K562 (cell line): ENCODE data around the gene MMP28. TPM values are rescaled to one million over a fixed set of nuclear protein-coding genes. Genes with fewer than 3 reads are reported as not detected.

ENCODE experiments used
- AFF1 ChIP-seq, 2 experiments: fragments of 450-650 bp; IDR thresholded peaks; 2 replicates each; pipeline ENCODE4 v1.6.1; 2018; ENCODE audit warnings: mild to moderate bottlenecking in 2 of 2, low read depth in 1 of 2; ENCODE audit not compliant: partially characterized antibody in 2 of 2
- ATF1 ChIP-seq, 2 experiments: fragments of 450-650 bp in 1 of 2; IDR thresholded peaks; 2 replicates each; pipeline ENCODE4 v1.6.1; 2016; ENCODE audit warnings: missing compliant biosample characterization in 1 of 2, missing genetic modification characterization in 1 of 2
- CXXC5 ChIP-seq: fragments of 250-450 bp; sonication (Bioruptor Pico); IDR thresholded peaks from 2 replicates; pipeline ENCODE4 v1.8.0; 2022; ENCODE audit warnings: inconsistent platforms, mild to moderate bottlenecking, moderate library complexity
- ELK1 ChIP-seq: sonication (generic); formaldehyde crosslinking; IDR thresholded peaks from 2 replicates; pipeline ENCODE4 v1.8.1; 2022; ENCODE audit warnings: missing genetic modification reagents
- HNRNPLL ChIP-seq: fragments of 200-400 bp; formaldehyde crosslinking; IDR thresholded peaks from 2 replicates; pipeline ENCODE4 v1.6.1; 2017; ENCODE audit warnings: low read length, low read depth, mild to moderate bottlenecking; ENCODE audit not compliant: poor library complexity, severe bottlenecking
- IRF1 ChIP-seq: sonication (generic); formaldehyde crosslinking; IDR thresholded peaks from 2 replicates; pipeline ENCODE4 v1.8.0; 2022; ENCODE audit warnings: missing genetic modification reagents, mild to moderate bottlenecking, borderline replicate concordance
- KLF6 ChIP-seq: fragments of 250-450 bp; sonication (Bioruptor Pico); IDR thresholded peaks from 2 replicates; pipeline ENCODE4 v1.4.0; 2020; ENCODE audit warnings: mild to moderate bottlenecking, moderate library complexity, borderline replicate concordance
- MTA3 ChIP-seq: fragments of 450-650 bp; formaldehyde crosslinking; IDR thresholded peaks from 2 replicates; pipeline ENCODE4 v1.6.1; 2017; ENCODE audit warnings: mild to moderate bottlenecking, borderline replicate concordance
- NFE2 ChIP-seq: IDR thresholded peaks from 2 replicates; pipeline ENCODE4 v1.6.1; 2014; ENCODE audit warnings: antibody characterized with exemption, low read depth
- PTBP1 ChIP-seq: fragments of 200-400 bp; formaldehyde crosslinking; IDR thresholded peaks from 2 replicates; pipeline ENCODE4 v1.6.1; 2017; ENCODE audit warnings: low read depth, low read length
- RBFOX2 ChIP-seq: fragments of 200-400 bp; formaldehyde crosslinking; IDR thresholded peaks from 2 replicates; pipeline ENCODE4 v1.6.1; 2017; ENCODE audit warnings: low read depth, mild to moderate bottlenecking, low read length, moderate library complexity
- RBM25 ChIP-seq: fragments of 200-400 bp; formaldehyde crosslinking; IDR thresholded peaks from 2 replicates; pipeline ENCODE4 v1.6.1; 2018; ENCODE audit warnings: low read length, low read depth, moderate library complexity; ENCODE audit not compliant: severe bottlenecking
- RBM34 ChIP-seq: fragments of 200-400 bp; formaldehyde crosslinking; IDR thresholded peaks from 2 replicates; pipeline ENCODE4 v1.6.1; 2018; ENCODE audit warnings: low read length, borderline replicate concordance; ENCODE audit not compliant: insufficient read depth
- SIX5 ChIP-seq, 2 experiments: IDR thresholded peaks; 2 replicates each; pipeline ENCODE4 v1.6.1; 2011; ENCODE audit warnings: low read length in 2 of 2, borderline replicate concordance in 1 of 2, low read depth in 1 of 2, mild to moderate bottlenecking in 1 of 2, moderate library complexity in 1 of 2; ENCODE audit not compliant: insufficient read depth in 1 of 2
- SP2 ChIP-seq: IDR thresholded peaks from 2 replicates; pipeline ENCODE4 v1.6.1; 2011; ENCODE audit warnings: mild to moderate bottlenecking, low read depth, low read length, moderate library complexity; ENCODE audit not compliant: poor library complexity, severe bottlenecking; ENCODE audit errors: extremely low read depth
- TEAD4 ChIP-seq, 2 experiments: sonication (generic) in 1 of 2; formaldehyde crosslinking in 1 of 2; IDR thresholded peaks; 2 replicates each; pipeline versions ENCODE4 v1.6.1 to v1.8.0; 2012 to 2022; ENCODE audit warnings: borderline replicate concordance in 1 of 2, inconsistent platforms in 1 of 2, low read length in 1 of 2, mild to moderate bottlenecking in 1 of 2, missing genetic modification reagents in 1 of 2
- ZNF76 ChIP-seq: fragments of 250-450 bp; sonication (Bioruptor Pico); IDR thresholded peaks from 2 replicates; pipeline ENCODE4 v1.4.0; 2020; ENCODE audit warnings: mild to moderate bottlenecking, moderate library complexity, borderline replicate concordance
- ZNF77 ChIP-seq: fragments of 250-450 bp; sonication (Bioruptor Pico); IDR thresholded peaks from 2 replicates; pipeline ENCODE4 v1.5.0; 2020
- ZSCAN29 ChIP-seq: fragments of 450-650 bp; IDR thresholded peaks from 2 replicates; pipeline ENCODE4 v1.6.1; 2017
- polyA plus RNA-seq, 8 experiments: library from polyadenylated mRNA; depleted of rRNA in 4 of 8; stranded (reverse) in 5 of 8; unstranded in 3 of 8; fragments of >200 nt; fragmentation: Nextera tagmentation in 2 of 8; fragmentation: Illumina TruSeq in 1 of 8; extraction: Ambion mirVana in 2 of 8; extraction: Trizol in 1 of 8; gene quantifications; 2 replicates each; pipeline versions ENCODE4 v1.2.1 to v1.2.3, GENCODE V29; 2011 to 2014; ENCODE audit warnings: inconsistent platforms in 1 of 8, missing spikeins in 1 of 8
- total RNA-seq, 7 experiments: library from RNA; depleted of rRNA in 6 of 7; stranded (reverse); fragments of >200 nt in 6 of 7; fragmentation: Illumina TruSeq in 2 of 7; extraction: Trizol in 2 of 7; gene quantifications; 2 replicates each; pipeline versions ENCODE4 v1.2.1 to v1.2.3, GENCODE V29; 2011 to 2021; ENCODE audit warnings: low replicate concordance in 1 of 7

Gene MMP28
- total and polyA plus RNA-seq, 9 of the 15 experiments (the other 6 are each of a cell fraction or from before 2014, with no cell fraction given) = not detected

GRCh38 chr17:35764123-35764991 is 31.1 kb downstream of the MMP28 start (continued):
- TF ChIP-seq AFF1 (IDR thresholded peaks at IDR 0.05; ENCODE audit: low read depth in 1 of 2, partially characterized antibody in 2 of 2) (no peak), ATF1 (CRISPR knock-in tag; IDR thresholded peaks at IDR 0.05) (no peak), ATF1 (tag; IDR thresholded peaks at IDR 0.05) (peak; percentile 64; the same call in 1 of the 2 replicates), IRF1 (CRISPR knock-in tag) (no peak), TEAD4 (IDR thresholded peaks at IDR 0.05; ENCODE audit: low read length) (no peak), TEAD4 (CRISPR knock-in tag; IDR thresholded peaks at IDR 0.05; ENCODE audit: borderline replicate concordance) (no peak), NFE2 (no peak), PTBP1 (no peak), RBM34 (peak; percentile 78; the same call in 1 of the 2 replicates), ELK1 (CRISPR knock-in tag) (no peak), RBM25 (peak; percentile 61), ZSCAN29 (no peak), MTA3 (peak; percentile 80; the same call in 1 of the 2 replicates), HNRNPLL (peak; percentile 43), RBFOX2 (peak; percentile 47), SP2 (no peak), ZNF77 (CRISPR knock-in tag) (no peak), KLF6 (no peak), SIX5 (IDR thresholded peaks at IDR 0.05; ENCODE audit: borderline replicate concordance in 1 of 2, insufficient read depth in 1 of 2, low read depth in 1 of 2, low read length in 2 of 2) (no peak), ZNF76 (CRISPR knock-in tag) (no peak), CXXC5 (CRISPR knock-in tag) (peak; percentile 79)
